K562 (cell line): ENCODE results near the gene ALOXE3. TPM values are rescaled to one million over a fixed set of nuclear protein-coding genes. Genes with fewer than 3 reads are reported as not detected.

Source experiments
- ATAC-seq: fragments of 200-7000 bp; cut with Tn5 transposase; 3 replicates; pipeline ENCODE4 v1.9.1; 2020; ENCODE audit warnings: moderate library complexity
- BruUV-seq: library from RNA; stranded (reverse); fragments of 400-500 nt; replicated peaks from 2 replicates; lab custom pipeline; 2021; lab: Mats Ljungman, UMichigan
- CTCF ChIA-PET: fragments of 300-600 bp; formaldehyde crosslinking; extraction: SDS; loops from one replicate; lab custom pipeline; 2021; ENCODE audit warnings: low intra/inter-chr PET ratio; lab: Yijun Ruan, JAX
- POLR2A ChIA-PET: fragments of 300-600, 350-650 bp; sonication (Branson Sonifier 250); formaldehyde crosslinking; extraction: SDS; loops from one replicate; lab custom pipeline; 2021; ENCODE audit warnings: antibody characterized with exemption, inconsistent platforms; lab: Yijun Ruan, JAX
- DNase-seq, 4 experiments: peaks; one replicate each; pipeline versions ENCODE4 v3.0.0 to v3.0.0-alpha.2; 2011 to 2018; ENCODE audit warnings: low spot score in 3 of 4, mixed read lengths in 3 of 4; ENCODE audit errors: extremely low read depth in 1 of 4
- FAIRE-seq: peaks from 2 replicates; lab custom pipeline; 2011; peaks lifted over from hg19 to GRCh38; lab: Jason Lieb, UNC
- H2AFZ ChIP-seq: 2 replicates; pipeline ENCODE4 v1.6.0; 2011; ENCODE audit warnings: low read depth, low read length, control low read depth, inconsistent platforms
- H3K27ac ChIP-seq: fragments of 200-600 bp; 3 replicates; pipeline ENCODE4 v1.8.0; 2011; ENCODE audit warnings: low read depth, mild to moderate bottlenecking, control low read depth, inconsistent platforms, low read length, moderate library complexity, mixed read lengths; ENCODE audit errors: extremely low read depth
- H3K27me3 ChIP-seq, 2 experiments: fragments of 300-600 bp in 1 of 2; 2 replicates in 1 of 2; 3 replicates in 1 of 2; pipeline versions ENCODE4 v1.6.0 to v1.8.0; 2011; ENCODE audit warnings: inconsistent platforms in 2 of 2, low read length in 2 of 2, mild to moderate bottlenecking in 1 of 2, mixed read lengths in 1 of 2, moderate library complexity in 1 of 2; ENCODE audit not compliant: control insufficient read depth in 2 of 2, insufficient read depth in 2 of 2
- H3K36me3 ChIP-seq: fragments of 300-600 bp; 3 replicates; pipeline ENCODE4 v1.8.0; 2011; ENCODE audit warnings: mild to moderate bottlenecking, low read length, inconsistent platforms; ENCODE audit not compliant: control insufficient read depth, insufficient read depth
- H3K4me1 ChIP-seq, 2 experiments: fragments of 200-600 bp in 1 of 2; replicated peaks in 1 of 2; 2 replicates in 1 of 2; 3 replicates in 1 of 2; pipeline versions ENCODE4 v1.5.1 to v1.8.0; 2011; ENCODE audit warnings: inconsistent platforms in 2 of 2, low read length in 2 of 2, mild to moderate bottlenecking in 1 of 2, mixed read lengths in 1 of 2, moderate library complexity in 1 of 2; ENCODE audit not compliant: control insufficient read depth in 2 of 2, insufficient read depth in 2 of 2
- H3K4me2 ChIP-seq: 2 replicates; pipeline ENCODE4 v1.6.1; 2011; ENCODE audit warnings: low read length, control low read depth, inconsistent platforms, mixed read lengths; ENCODE audit not compliant: insufficient read depth
- H3K4me3 ChIP-seq: fragments of 200-600 bp; sonication (generic), shearing (Covaris generic); 2 replicates; pipeline ENCODE4 v1.5.1; 2016; ENCODE audit warnings: control low read depth, inconsistent platforms
- H3K79me2 ChIP-seq: fragments of 200-600 bp; 3 replicates; pipeline ENCODE4 v1.8.0; 2011; ENCODE audit warnings: low read length, inconsistent platforms; ENCODE audit not compliant: control insufficient read depth, insufficient read depth
- H3K9ac ChIP-seq, 2 experiments: 2 replicates each; pipeline versions ENCODE4 v1.6.0 to v1.6.1; 2011; ENCODE audit warnings: low read depth in 2 of 2, low read length in 2 of 2, control low read depth in 1 of 2, inconsistent platforms in 1 of 2, mild to moderate bottlenecking in 1 of 2, mixed read lengths in 1 of 2; ENCODE audit not compliant: insufficient read depth in 1 of 2
- H3K9me1 ChIP-seq: one replicate; pipeline ENCODE4 v1.6.0; 2011; ENCODE audit warnings: inconsistent platforms, mild to moderate bottlenecking, low read length, moderate library complexity; ENCODE audit not compliant: control insufficient read depth, insufficient read depth
- H3K9me3 ChIP-seq: replicated peaks from 2 replicates; pipeline ENCODE4 v1.5.1; 2011; ENCODE audit warnings: low read depth, low read length, inconsistent platforms; ENCODE audit not compliant: control insufficient read depth, insufficient read depth
- H4K20me1 ChIP-seq: replicated peaks from 2 replicates; pipeline ENCODE4 v1.6.1; 2011; ENCODE audit warnings: low read length, inconsistent platforms, mixed read lengths; ENCODE audit not compliant: control insufficient read depth, insufficient read depth
- ESRRA ChIP-seq: fragments of 450-650 bp; IDR thresholded peaks from 2 replicates; pipeline ENCODE4 v1.6.1; 2014; ENCODE audit warnings: low read depth, mild to moderate bottlenecking, moderate library complexity, borderline replicate concordance
- FOXJ2 ChIP-seq: fragments of 200-800 bp; sonication (Bioruptor generic); IDR thresholded peaks from 2 replicates; pipeline ENCODE4 v1.6.1; 2016; ENCODE audit warnings: missing genetic modification characterization, missing compliant biosample characterization
- HNRNPLL ChIP-seq: fragments of 200-400 bp; formaldehyde crosslinking; IDR thresholded peaks from 2 replicates; pipeline ENCODE4 v1.6.1; 2017; ENCODE audit warnings: low read length, low read depth, mild to moderate bottlenecking; ENCODE audit not compliant: poor library complexity, severe bottlenecking
- MECOM ChIP-seq: fragments of 250-450 bp; sonication (Bioruptor Pico); IDR thresholded peaks from 2 replicates; pipeline ENCODE4 v1.8.0; 2022; ENCODE audit warnings: inconsistent platforms
- RNF2 ChIP-seq: sonication (generic); IDR thresholded peaks from 2 replicates; pipeline ENCODE4 v1.6.1; 2016
- SAP30 ChIP-seq: fragments of 200-600 bp; sonication (generic); IDR thresholded peaks from 2 replicates; pipeline ENCODE4 v1.6.1; 2012; ENCODE audit warnings: borderline replicate concordance, low read depth, mild to moderate bottlenecking, moderate library complexity, low read length, control low read depth, inconsistent platforms; ENCODE audit not compliant: insufficient read depth, poor library complexity, severe bottlenecking
- ZFP36 ChIP-seq: fragments of 150-350 bp; IDR thresholded peaks from 2 replicates; pipeline ENCODE4 v1.6.1; 2018; ENCODE audit warnings: low read length, low read depth; ENCODE audit not compliant: partially characterized antibody
- ZNF174 ChIP-seq: fragments of 250-450 bp; sonication (Bioruptor Pico); IDR thresholded peaks from 2 replicates; pipeline ENCODE4 v1.4.0; 2020; ENCODE audit warnings: mild to moderate bottlenecking
- ZNF407 ChIP-seq: fragments of 450-650 bp; IDR thresholded peaks from 2 replicates; pipeline ENCODE4 v1.6.1; 2016; ENCODE audit warnings: low read depth
- WGBS: fragments of 100-300 bp; shearing (Covaris generic); methylation state at CpG from one replicate; pipeline ENCODE4 v1.1.6; 2016; ENCODE audit warnings: low coverage, mixed read lengths; ENCODE audit not compliant: insufficient coverage; ENCODE audit errors: missing lambda C conversion rate; 5-methylcytosine and 5-hydroxymethylcytosine counted together
- in situ Hi-C: fragments of 300-500 bp; cut with MboI; formaldehyde crosslinking; loops from 4 replicates; pipeline ENCODE4 v1.15.0; 2018; ENCODE audit warnings: inconsistent platforms, mixed read lengths
- intact Hi-C: fragments of 100-400 bp; cut with micrococcal nuclease; formaldehyde crosslinking; loops from 2 replicates; pipeline ENCODE4 v1.14.2; 2022
- polyA plus RNA-seq, 8 experiments: library from polyadenylated mRNA; depleted of rRNA in 4 of 8; stranded (reverse) in 5 of 8; unstranded in 3 of 8; fragments of >200 nt; fragmentation: Nextera tagmentation in 2 of 8; fragmentation: Illumina TruSeq in 1 of 8; extraction: Ambion mirVana in 2 of 8; extraction: Trizol in 1 of 8; gene quantifications; 2 replicates each; pipeline versions ENCODE4 v1.2.1 to v1.2.3, GENCODE V29; 2011 to 2014; ENCODE audit warnings: inconsistent platforms in 1 of 8, missing spikeins in 1 of 8
- total RNA-seq, 7 experiments: library from RNA; depleted of rRNA in 6 of 7; stranded (reverse); fragments of >200 nt in 6 of 7; fragmentation: Illumina TruSeq in 2 of 7; extraction: Trizol in 2 of 7; gene quantifications; 2 replicates each; pipeline versions ENCODE4 v1.2.1 to v1.2.3, GENCODE V29; 2011 to 2021; ENCODE audit warnings: low replicate concordance in 1 of 7
- TF ChIP-seq, protein P1 (sequence below): fragments of 250-450 bp; sonication (Bioruptor Pico); IDR thresholded peaks from 2 replicates; pipeline ENCODE4 v1.5.0; 2022; ENCODE audit warnings: mild to moderate bottlenecking

The ALOXE3 gene
- total and polyA plus RNA-seq, 9 of the 15 experiments (the other 6 are each of a cell fraction or from before 2014, with no cell fraction given) = 0.04 TPM; not detected in 8

DNA sequence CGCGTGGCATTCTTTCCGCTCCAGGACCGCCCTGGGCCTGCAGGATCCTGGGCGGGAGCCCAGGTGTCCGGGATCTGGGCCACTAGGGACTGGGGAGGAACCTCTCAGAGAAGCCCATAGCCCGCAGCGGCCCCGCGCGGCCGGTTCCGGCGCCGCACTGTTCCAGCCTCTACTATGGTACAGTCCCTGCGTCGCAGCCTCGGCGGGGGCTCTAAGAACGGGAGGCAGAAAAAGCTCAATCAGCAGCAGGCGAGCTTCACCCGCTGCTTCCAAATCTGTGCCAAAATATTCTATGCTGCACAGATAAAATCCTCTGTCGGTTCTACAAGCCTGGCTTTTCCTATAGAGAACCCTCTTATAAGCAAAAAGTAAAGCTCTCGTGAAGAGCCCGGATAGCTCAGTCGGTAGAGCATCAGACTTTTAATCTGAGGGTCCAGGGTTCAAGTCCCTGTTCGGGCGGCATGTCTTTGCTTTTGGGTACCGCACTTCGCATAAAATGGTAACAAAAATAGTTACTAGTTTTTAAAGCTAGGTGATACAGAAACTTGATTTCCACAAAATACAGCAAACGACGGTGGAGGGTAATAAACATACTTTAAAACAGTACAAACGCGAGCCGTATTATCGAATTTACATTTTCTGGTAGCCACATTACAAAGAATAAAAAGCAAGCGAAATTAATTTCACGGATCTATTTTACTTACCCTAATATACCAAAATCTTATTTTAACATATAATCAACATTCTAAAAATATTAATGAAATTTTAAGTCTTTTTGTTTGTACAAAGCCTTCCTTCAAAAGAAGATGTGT is 661 bp upstream of the ALOXE3 start:
- peak overlapping the region; percentile 84 for H2AFZ ChIP-seq
- BruUV-seq = no TSS peak
- under 1% methylated on average over 38 of the region's 38 CpGs for WGBS
- peak overlapping the region; percentile 98 for H3K4me2 ChIP-seq
- peak overlapping the region; percentile 55 to 83 for H3K9ac ChIP-seq
- no peaks in the 10 kb centered on the region for H3K36me3 ChIP-seq
- FAIRE-seq (peak; percentile 23), DNase-seq (peak; percentile 73 to 85 (median 76)), ATAC-seq (peak; percentile 81)
- H3K4me3 ChIP-seq = peak overlapping the region; percentile 65
- no peaks in the 10 kb centered on the region for H3K79me2 ChIP-seq
- H4K20me1 ChIP-seq = peaks cover 8% of the 10 kb centered on the region; the same call in 1 of the 2 replicates
- POLR2A ChIA-PET = interaction anchor here (0.6 to 1.6 kb wide), 5 partner anchors 20 to 258 kb away, joined by 3 to 6 read pairs (median 4); no protein-coding TSS in a partner anchor
- in situ Hi-C loops = no loop called here
- H3K27me3 ChIP-seq = peaks cover 14 to 41% of the 10 kb centered on the region in 2 experiments
- H3K9me3 ChIP-seq = no peaks in the 10 kb centered on the region
- intact Hi-C loops = loop anchor here (2.0 kb wide), 2 partner anchors 38 to 58 kb away; no protein-coding TSS in a partner anchor
- peak overlapping the region; percentile 63; the same call in 2 of the 3 replicates for H3K27ac ChIP-seq
- peaks cover 20 to 43% of the 10 kb centered on the region in 2 experiments for H3K4me1 ChIP-seq
- no peaks in the 10 kb centered on the region for H3K9me1 ChIP-seq
- CTCF ChIA-PET = interaction anchor here (1.2 to 2.4 kb wide), 2 partner anchors 39 to 59 kb away, joined by 5 to 9 read pairs; no protein-coding TSS in a partner anchor
- TF ChIP-seq, protein P1, sequence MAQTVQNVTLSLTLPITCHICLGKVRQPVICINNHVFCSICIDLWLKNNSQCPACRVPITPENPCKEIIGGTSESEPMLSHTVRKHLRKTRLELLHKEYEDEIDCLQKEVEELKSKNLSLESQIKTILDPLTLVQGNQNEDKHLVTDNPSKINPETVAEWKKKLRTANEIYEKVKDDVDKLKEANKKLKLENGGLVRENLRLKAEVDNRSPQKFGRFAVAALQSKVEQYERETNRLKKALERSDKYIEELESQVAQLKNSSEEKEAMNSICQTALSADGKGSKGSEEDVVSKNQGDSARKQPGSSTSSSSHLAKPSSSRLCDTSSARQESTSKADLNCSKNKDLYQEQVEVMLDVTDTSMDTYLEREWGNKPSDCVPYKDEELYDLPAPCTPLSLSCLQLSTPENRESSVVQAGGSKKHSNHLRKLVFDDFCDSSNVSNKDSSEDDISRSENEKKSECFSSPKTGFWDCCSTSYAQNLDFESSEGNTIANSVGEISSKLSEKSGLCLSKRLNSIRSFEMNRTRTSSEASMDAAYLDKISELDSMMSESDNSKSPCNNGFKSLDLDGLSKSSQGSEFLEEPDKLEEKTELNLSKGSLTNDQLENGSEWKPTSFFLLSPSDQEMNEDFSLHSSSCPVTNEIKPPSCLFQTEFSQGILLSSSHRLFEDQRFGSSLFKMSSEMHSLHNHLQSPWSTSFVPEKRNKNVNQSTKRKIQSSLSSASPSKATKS (CRISPR knock-in tag) = no peak
- peak; percentile 58; the same call in 1 of the 2 replicates for TF ChIP-seq ZNF407
- no peak for TF ChIP-seq MECOM (CRISPR knock-in tag)
- TF ChIP-seq HNRNPLL = peak; percentile 21
- TF ChIP-seq ZFP36 = no peak
- no peak for TF ChIP-seq ESRRA
- no peak for TF ChIP-seq FOXJ2 (tag)
- TF ChIP-seq RNF2 = peak; percentile 46; the same call in 1 of the 2 replicates
- TF ChIP-seq ZNF174 (CRISPR knock-in tag) = no peak
- TF ChIP-seq SAP30 = no peak
